Left renal cortex interstitium (tissue), 4 donors: ENCODE measurements around the gene PPP1R1B. TPM values are rescaled to one million over a fixed set of nuclear protein-coding genes. Genes with fewer than 3 reads are reported as not detected.

Source experiments
- DNase-seq, 4 donors: peaks; one replicate each; pipeline ENCODE4 v3.0.0-alpha.2; 2013; ENCODE audit warnings: low read depth in 4 of 4, low spot score in 2 of 4, missing footprints in 1 of 4
- polyA plus RNA-seq, 4 donors: library from polyadenylated mRNA; unstranded; fragments of 120-200 nt; gene quantifications; one replicate each; pipeline ENCODE4 v1.2.1, GENCODE V29; 2013; ENCODE audit not compliant: insufficient read length in 4 of 4

PPP1R1B gene
- polyA plus RNA-seq, 4 donors: 10.9 to 19.8 (median 14.1) TPM

DNA sequence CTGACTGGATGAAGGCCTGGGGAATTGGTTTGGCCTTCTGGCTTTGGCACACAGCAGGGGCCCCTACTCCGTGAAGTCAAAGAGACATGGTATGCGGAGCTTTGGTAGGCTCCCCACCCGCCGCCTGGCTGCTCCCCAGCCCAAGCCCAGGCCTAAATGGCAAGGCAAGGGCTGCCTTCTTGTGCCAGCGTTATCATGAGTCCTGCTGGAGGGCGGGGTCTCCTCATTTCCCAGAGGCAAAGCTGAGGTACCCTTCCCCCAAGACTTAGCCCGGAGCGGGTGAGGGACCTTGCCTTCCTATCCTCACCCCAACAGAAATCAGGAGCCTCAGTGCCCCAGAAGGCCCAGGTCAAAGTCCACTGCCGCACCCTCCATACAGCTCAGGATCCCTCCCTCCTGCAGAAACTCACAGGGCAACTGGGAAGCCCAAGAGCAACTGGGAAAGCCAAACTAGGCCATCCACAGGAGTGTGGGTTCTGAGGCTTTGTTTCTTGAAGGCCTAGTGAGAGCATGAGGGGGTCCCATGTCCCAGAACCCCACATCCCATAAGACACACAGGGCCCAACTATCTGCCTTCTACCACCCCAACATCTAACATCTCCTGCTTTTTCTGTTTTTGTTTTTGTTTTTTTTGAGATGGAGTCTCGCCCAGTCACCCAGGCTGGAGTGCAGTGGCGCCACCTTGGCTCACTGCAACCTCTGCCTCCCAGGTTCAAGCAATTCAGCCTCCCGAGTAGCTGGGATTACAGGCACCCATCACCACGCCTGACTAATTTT lies 51.8 kb downstream of the PPP1R1B start:
- DNase-seq: no peak

DNA sequence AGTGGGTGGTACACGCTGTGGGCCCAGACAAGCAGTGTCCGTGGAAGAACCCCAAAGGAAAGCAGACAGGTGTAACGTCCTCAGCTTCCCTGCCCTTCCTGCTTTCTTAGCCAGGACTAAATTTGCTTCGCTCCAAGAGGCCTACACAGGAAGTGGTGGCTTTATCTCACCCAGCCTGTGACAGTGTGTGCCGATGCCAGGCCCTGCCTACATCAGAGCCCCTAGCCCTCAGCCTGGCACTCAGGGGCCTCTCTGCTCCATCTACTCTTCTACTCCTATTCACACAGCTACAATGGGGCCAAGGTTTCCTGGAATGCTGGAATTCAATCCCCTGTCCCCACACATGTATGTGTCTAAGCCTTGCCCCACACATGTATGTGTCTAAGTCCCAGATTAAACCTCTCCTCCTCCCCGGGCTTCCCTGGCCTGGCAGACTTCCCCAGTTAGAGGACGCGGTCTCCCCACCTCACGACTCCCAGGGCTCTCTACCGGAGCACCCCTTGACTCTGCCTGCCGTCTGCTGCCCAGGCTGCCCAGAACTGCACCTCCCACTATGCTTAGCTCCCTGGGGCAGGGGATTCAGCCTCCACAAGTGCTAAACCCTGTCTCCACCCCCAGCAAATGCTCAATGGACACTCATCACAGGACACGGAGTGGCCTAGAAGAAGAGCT lies 52.9 kb downstream of the PPP1R1B start:
- DNase-seq: no peak

DNA sequence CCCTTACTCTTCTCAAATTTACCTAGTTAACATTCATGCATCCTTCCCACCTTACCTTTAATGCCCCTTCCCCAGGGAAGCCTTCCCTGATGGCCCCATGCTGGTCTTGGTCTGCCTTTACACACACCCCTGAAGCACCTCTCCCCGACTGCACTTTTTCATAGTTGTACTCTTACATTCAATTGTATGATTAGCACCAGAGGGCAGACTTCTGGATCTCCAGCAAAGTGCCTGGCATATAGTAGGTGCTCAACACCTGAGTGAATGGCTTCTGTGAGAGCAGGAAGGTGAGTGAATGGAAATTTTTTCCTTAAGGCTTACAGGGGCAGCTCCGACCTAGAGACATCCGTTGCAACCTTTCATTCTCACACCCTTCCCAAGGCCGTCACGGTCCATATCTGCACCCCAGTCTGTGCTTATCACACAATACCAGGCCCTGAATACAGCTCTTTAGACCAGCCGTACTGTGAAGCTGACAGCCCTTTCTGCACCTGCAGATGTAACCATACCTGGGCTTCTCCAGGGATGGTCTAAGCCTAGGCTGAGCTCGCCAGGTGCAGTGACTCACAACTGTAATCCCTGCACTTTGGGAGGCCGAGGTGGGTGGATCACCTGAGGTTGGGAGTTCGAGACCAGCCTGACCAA lies 56.7 kb downstream of the PPP1R1B start:
- no peak for DNase-seq

DNA sequence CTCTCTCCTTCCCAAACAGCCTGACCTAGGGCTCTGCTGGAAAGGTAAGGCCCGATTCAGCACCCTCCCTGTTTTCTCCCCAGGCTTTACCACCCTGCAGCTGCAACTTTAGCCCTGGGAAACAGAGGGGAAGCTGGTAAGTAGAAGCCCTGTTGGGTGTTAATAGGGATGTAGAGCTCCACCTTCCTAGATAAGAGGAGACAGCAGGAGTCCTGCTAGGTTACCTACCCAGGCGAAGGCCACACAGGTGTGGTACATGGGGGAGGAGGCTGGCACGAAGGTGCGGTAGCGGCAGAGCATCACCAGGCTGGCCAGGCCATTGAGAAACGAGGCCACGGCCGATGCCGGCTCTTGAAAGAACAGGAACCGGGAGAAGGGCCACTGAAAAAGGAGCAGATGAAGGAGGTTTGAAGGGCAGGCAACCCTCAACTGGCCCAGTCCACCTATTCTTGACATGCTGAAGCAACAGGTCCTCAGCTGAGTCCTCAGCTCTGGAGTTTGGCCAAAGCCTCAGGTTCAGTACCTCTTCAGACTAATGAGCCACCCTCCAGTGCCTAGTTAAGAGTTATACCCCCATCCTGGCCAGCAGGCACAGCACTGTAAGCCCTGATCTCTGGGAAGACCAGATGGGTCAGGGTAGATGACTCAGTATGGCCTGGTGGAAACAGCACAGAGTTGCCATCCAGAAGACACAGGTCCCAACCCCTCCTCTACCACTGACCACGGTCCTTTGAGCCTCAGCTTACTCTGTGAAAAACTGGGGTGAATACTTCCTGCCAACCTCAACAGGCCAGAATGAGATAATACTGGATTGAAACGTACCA lies 57.8 kb downstream of the PPP1R1B start:
- no peak for DNase-seq

Other genes with a start within 250 kb of the PPP1R1B start
- 10 to 100 TPM; 11.4 to 17.4 (median 13.2) TPM for gene FBXL20, start 225.3 kb upstream of the PPP1R1B start, polyA plus RNA-seq
- 10 to 100 TPM; 47.0 to 54.9 (median 51.7) TPM for gene MED1, start 175.7 kb upstream of the PPP1R1B start, polyA plus RNA-seq
- 10 to 100 TPM; 40.6 to 70.5 (median 56.3) TPM for gene CDK12, start 165.5 kb upstream of the PPP1R1B start, polyA plus RNA-seq
- gene NEUROD2, start 19.0 kb upstream of the PPP1R1B start, polyA plus RNA-seq: under 1 TPM in 3 of 4 donors, not detected in 1; 0.03 to 0.07 (median 0.06) TPM
- gene STARD3, start 10.2 kb downstream of the PPP1R1B start, polyA plus RNA-seq: 10 to 100 TPM; 44.2 to 57.8 (median 47.0) TPM
- 1 to 10 TPM; 1.1 to 2.2 (median 1.7) TPM for gene TCAP, start 38.4 kb downstream of the PPP1R1B start, polyA plus RNA-seq
- 1 to 10 TPM; 2.1 to 4.5 (median 2.7) TPM for gene PNMT, start 41.5 kb downstream of the PPP1R1B start, polyA plus RNA-seq
- 10 to 100 TPM; 36.7 to 48.7 (median 43.1) TPM for gene PGAP3, start 61.1 kb downstream of the PPP1R1B start, polyA plus RNA-seq
- 100 to 1,000 TPM; 173 to 226 (median 187) TPM for gene ERBB2, start 73.1 kb downstream of the PPP1R1B start, polyA plus RNA-seq
- gene MIEN1, start 103.6 kb downstream of the PPP1R1B start, polyA plus RNA-seq: 10 to 100 TPM; 32.3 to 44.6 (median 36.6) TPM
- 10 to 100 TPM; 30.0 to 52.1 (median 37.1) TPM for gene GRB7, start 111.0 kb downstream of the PPP1R1B start, polyA plus RNA-seq
- under 1 TPM; 0.14 to 0.33 (median 0.25) TPM for gene IKZF3, start 237.4 kb downstream of the PPP1R1B start, polyA plus RNA-seq
- not detected for gene ZPBP2, start 241.2 kb downstream of the PPP1R1B start, polyA plus RNA-seq